OCI-LY1 (cell line): ENCODE measurements around the gene KRT1.

Experiments used
- H2AFZ ChIP-seq: fragments of 200-600 bp; sonication (generic), shearing (Covaris generic); 2 replicates; pipeline ENCODE4 v1.6.0; 2014; ENCODE audit warnings: antibody characterized with exemption, mild to moderate bottlenecking, low read length
- H3F3A ChIP-seq: fragments of 200-600 bp; sonication (generic), shearing (Covaris generic); 2 replicates; pipeline ENCODE4 v1.6.0; 2014; ENCODE audit warnings: mild to moderate bottlenecking, antibody characterized with exemption, low read length, moderate library complexity; ENCODE audit not compliant: insufficient read depth
- H3K27ac ChIP-seq: fragments of 200-600 bp; sonication (generic); 2 replicates; pipeline ENCODE4 v1.5.1; 2014; ENCODE audit warnings: low read length, mixed run types, mild to moderate bottlenecking, low read depth; ENCODE audit not compliant: poor library complexity, severe bottlenecking
- H3K27me3 ChIP-seq: fragments of 200-600 bp; sonication (generic); 2 replicates; pipeline ENCODE4 v1.6.0; 2014; ENCODE audit warnings: antibody characterized with exemption, mild to moderate bottlenecking, low read length, moderate library complexity; ENCODE audit not compliant: insufficient read depth
- H3K36me3 ChIP-seq: fragments of 200-600 bp; sonication (generic); 2 replicates; pipeline ENCODE4 v1.6.1; 2014; ENCODE audit warnings: mild to moderate bottlenecking, antibody characterized with exemption, low read length, moderate library complexity, mixed read lengths; ENCODE audit not compliant: insufficient read depth
- H3K4me1 ChIP-seq: fragments of 200-600 bp; sonication (generic); 2 replicates; pipeline ENCODE4 v1.5.1; 2014; ENCODE audit warnings: mild to moderate bottlenecking, low read length, moderate library complexity; ENCODE audit not compliant: insufficient read depth, severe bottlenecking
- H3K4me2 ChIP-seq: fragments of 200-600 bp; sonication (generic), shearing (Covaris generic); 2 replicates; pipeline ENCODE4 v1.6.1; 2014; ENCODE audit warnings: low read length
- H3K4me3 ChIP-seq: fragments of 200-600 bp; sonication (generic); 2 replicates; pipeline ENCODE4 v1.5.1; 2014; ENCODE audit warnings: low read length, low read depth, mild to moderate bottlenecking, mixed read lengths; ENCODE audit not compliant: poor library complexity, severe bottlenecking
- H3K79me2 ChIP-seq: fragments of 200-600 bp; shearing (Covaris generic); 2 replicates; pipeline ENCODE4 v1.6.1; 2016; ENCODE audit warnings: mixed run types, low read length, mixed read lengths; ENCODE audit not compliant: insufficient read depth
- H3K9ac ChIP-seq: fragments of 200-600 bp; sonication (generic), shearing (Covaris generic); 2 replicates; pipeline ENCODE4 v1.6.1; 2014; ENCODE audit warnings: mild to moderate bottlenecking, low read length, mixed read lengths
- H3K9me2 ChIP-seq: fragments of 200-600 bp; sonication (generic), shearing (Covaris generic); 2 replicates; pipeline ENCODE4 v1.6.1; 2014; ENCODE audit warnings: low read depth, mild to moderate bottlenecking, low read length, mixed read lengths
- H3K9me3 ChIP-seq: fragments of 200-600 bp; shearing (Covaris generic); 2 replicates; pipeline ENCODE4 v1.6.1; 2014; ENCODE audit warnings: low read length, mixed read lengths
- H4K20me1 ChIP-seq: fragments of 200-600 bp; sonication (generic), shearing (Covaris generic); 2 replicates; pipeline ENCODE4 v1.6.0; 2016; ENCODE audit warnings: mild to moderate bottlenecking, low read length; ENCODE audit not compliant: insufficient read depth
- CTCF ChIP-seq: fragments of 200-600 bp; sonication (generic), shearing (Covaris generic); IDR thresholded peaks from 2 replicates; pipeline ENCODE4 v1.5.1; 2017; ENCODE audit warnings: mild to moderate bottlenecking, antibody characterized with exemption, low read length, moderate library complexity, mixed read lengths
- EZH2 ChIP-seq: fragments of 200-600 bp; sonication (generic), shearing (Covaris generic); IDR thresholded peaks from 2 replicates; pipeline ENCODE4 v1.8.0; 2017; ENCODE audit warnings: borderline replicate concordance, mixed run types, mild to moderate bottlenecking, antibody characterized with exemption, low read length, moderate library complexity, mixed read lengths

The KRT1 gene

DNA sequence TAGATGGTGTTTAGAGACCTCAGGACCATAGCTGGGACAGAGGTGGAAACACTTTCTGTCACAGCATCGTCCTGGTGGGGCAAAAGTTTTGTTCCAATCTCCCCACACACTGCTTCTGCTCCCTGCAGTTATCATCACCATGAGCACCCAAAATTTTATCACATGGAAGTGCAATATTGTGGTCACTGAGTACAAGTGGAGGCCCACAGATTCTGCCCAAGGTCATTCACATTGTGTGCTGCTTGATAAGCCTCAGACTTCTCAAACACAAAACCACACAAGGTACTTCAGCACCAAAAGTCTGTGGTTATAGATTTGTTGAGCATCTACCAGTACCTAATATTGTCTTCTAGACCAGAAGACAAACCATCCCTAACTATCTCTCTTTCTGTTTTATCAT lies 23.7 kb upstream of the KRT1 start:
- Histone ChIP-seq H3K4me2 (no peak overlapping the region), H3K9me3 (no peaks in the 10 kb centered on the region), H3K27me3 (no peaks in the 10 kb centered on the region), H3K36me3 (no peaks in the 10 kb centered on the region), H3K9me2 (no peaks in the 10 kb centered on the region), H3K4me1 (no peaks in the 10 kb centered on the region), H3K27ac (no peak overlapping the region), H2AFZ (no peak overlapping the region), H4K20me1 (no peaks in the 10 kb centered on the region), H3K79me2 (no peaks in the 10 kb centered on the region), H3F3A (no peaks in the 10 kb centered on the region), H3K9ac (no peak overlapping the region), H3K4me3 (no peak overlapping the region)
- TF ChIP-seq CTCF: no peak
- no peak for TF ChIP-seq EZH2

DNA sequence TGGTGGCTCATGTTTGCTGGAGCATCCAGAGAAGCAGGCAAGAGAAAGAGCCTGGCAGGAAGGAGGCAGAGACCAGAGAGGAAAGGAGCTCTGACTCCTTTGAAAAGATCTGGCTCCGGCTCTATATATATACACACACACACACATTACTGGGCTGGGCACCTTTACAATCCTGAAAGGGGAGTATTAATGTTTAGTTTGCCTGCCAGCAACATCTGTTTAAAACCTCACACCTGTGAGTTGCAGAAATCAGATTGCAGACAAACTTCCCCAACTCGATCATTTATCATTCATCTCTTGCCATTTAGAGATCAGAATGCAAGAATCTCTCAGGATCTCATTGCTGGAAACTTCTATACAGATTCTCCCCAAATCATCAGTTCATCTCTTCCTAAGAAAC lies 23.2 kb upstream of the KRT1 start, which contains the start of gene KRT77:
KRT77 (minus strand) TSS at position 101 of the 400 bp plus-strand sequence; CDS start at position 11, 90 bp downstream.
- H3K4me1 ChIP-seq: no peaks in the 10 kb centered on the region
- TF ChIP-seq EZH2 (no peak), CTCF (no peak)
- no peaks in the 10 kb centered on the region for H3K36me3 ChIP-seq
- no peaks in the 10 kb centered on the region for H3K27me3 ChIP-seq
- H3K4me3 ChIP-seq: no peak within 1 kb of the TSS
- H3K27ac ChIP-seq: no peak within 1 kb of the TSS
- no peaks in the 10 kb centered on the region for H3K9me3 ChIP-seq
- H3F3A ChIP-seq: no peaks in the 10 kb centered on the region
- no peak within 1 kb of the TSS for H3K4me2 ChIP-seq
- no peak within 1 kb of the TSS for H2AFZ ChIP-seq
- H3K9me2 ChIP-seq: no peaks in the 10 kb centered on the region
- H3K9ac ChIP-seq: no peak within 1 kb of the TSS
- no peaks in the 10 kb centered on the region for H4K20me1 ChIP-seq
- H3K79me2 ChIP-seq: no peaks in the 10 kb centered on the region

DNA sequence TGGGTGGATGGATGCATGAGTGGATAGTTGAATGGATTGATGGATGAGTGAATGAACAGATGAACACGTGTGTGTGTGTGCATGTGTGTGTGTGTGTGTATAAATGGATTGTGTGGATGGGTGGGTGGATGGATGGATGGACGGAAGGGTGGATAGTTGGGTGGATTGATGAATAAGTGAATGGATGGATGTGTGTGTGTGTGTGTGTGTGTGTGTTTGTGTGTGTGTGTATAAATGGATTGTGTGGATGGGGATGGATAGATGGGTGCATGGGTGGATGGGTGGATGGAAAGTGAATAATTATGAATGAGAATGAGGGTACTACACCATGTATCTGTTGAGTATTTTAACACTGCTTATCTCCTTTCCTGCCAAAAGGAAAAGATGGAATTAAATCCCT lies 22.1 kb upstream of the KRT1 start:
- Histone ChIP-seq H3K9me2 (no peaks in the 10 kb centered on the region), H3K27ac (no peak overlapping the region), H3K79me2 (no peaks in the 10 kb centered on the region), H3K4me1 (no peaks in the 10 kb centered on the region), H3F3A (no peaks in the 10 kb centered on the region), H2AFZ (no peak overlapping the region), H3K9me3 (no peaks in the 10 kb centered on the region), H3K4me2 (no peak overlapping the region), H3K9ac (no peak overlapping the region), H3K27me3 (no peaks in the 10 kb centered on the region), H3K4me3 (no peak overlapping the region), H3K36me3 (no peaks in the 10 kb centered on the region), H4K20me1 (no peaks in the 10 kb centered on the region)
- TF ChIP-seq CTCF: no peak
- no peak for TF ChIP-seq EZH2
